Activated T-helper 1 cell treated with anti-CD3 and anti-CD28 coated beads, Interleukin-2, amount 50 U/mL, for 16 hours (primary cell): ENCODE measurements around the gene MTPN.

Experiments used
- DNase-seq, 2 donors: peaks; one replicate each; pipeline ENCODE4 v3.0.0-alpha.2; 2020; ENCODE audit warnings: low read depth in 1 of 2, low spot score in 1 of 2

Gene MTPN

DNA sequence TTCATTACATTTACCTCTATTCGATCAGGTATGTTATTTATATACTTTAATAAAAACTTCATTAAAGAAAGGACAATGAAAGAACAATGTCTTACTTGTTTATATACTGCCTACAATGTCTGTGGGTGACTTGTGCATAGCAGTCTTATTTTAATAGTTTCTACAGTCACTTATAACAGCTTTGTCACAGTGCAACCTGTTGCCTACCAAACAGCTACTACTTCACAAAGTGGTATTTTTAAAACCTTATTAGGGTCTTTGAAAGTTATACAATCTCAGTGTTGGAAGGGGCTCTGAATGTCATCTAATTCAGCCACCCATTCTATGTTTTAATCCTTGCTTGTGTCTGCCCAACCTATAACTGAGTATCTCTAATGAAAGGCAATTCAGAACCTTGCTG is 19.0 kb downstream of the MTPN start:
- no peak for DNase-seq

DNA sequence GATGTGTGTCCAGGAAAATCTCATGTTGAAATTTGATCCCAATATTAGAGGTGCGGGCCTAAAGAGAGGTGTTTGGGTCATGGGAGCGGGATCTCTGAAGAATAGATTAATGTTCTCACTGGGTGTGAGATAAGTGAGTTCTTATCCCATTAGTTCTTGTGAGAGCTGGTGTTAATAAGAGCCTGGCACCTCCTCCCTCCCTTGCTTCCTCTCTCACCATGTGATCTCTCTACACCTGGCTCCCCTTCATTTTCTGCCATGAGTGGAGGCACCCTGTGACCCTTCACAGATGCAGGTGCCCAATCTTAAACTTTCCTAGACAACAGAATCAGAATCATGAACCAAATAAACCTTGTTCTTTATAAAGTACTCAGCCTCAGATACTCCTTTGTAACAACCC is 19.5 kb downstream of the MTPN start:
- no peak for DNase-seq

DNA sequence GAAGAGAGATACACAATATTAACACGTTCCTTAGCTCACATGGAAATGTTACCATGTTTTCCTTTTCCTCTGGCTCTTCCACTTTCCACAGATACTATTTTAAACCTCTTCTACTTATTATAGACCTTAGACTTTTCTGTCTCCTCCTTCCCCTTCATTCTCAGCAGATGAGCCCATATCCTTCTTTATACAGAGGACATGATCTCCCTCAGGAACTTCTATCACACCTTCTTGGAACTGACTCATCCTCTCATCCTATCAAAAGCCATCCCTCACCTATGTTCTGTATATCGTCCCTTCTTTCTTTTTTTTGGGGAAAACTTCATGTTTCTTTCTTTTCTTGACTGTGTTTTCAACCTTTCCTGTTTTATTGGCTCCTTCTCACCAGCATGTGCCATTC is 20.8 kb downstream of the MTPN start:
- no peak for DNase-seq

DNA sequence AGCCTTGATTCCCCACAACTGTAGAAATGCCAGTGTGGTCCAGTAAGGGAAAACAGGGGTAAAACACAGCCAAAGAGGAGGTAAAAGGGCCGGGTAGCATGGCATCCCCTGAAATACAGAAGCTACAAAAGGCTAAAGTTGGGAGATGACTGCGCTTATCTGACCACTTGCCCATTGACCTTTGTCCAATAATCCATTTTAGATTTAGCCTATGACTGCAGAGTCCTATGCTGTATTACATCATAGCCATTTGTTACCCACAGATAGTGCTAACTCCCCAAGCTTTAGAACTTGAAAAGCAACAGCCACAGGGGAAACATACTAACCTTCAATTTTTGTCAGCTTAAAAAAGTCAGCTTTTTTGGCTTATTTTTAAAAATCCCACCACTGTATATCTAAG is 26.2 kb downstream of the MTPN start:
- no peak for DNase-seq

DNA sequence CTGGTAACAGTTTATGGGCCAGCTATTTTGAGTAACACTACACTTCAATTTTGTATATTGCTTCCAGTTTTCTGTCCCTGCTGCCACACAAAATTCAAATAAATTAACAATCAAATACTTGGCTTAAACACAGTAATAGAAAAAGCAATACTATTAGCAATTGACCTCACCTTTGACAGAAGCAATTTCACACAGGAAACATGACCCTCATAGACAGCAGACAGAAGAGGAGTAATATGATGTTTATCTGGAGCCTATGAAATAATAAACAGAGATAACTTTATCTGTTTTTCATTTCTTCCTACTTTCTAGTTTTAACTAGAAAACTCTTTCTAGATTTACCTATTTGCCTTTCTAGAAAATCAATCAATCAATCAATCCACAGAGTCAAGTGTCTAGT is 26.7 kb downstream of the MTPN start:
- DNase-seq: no peak

DNA sequence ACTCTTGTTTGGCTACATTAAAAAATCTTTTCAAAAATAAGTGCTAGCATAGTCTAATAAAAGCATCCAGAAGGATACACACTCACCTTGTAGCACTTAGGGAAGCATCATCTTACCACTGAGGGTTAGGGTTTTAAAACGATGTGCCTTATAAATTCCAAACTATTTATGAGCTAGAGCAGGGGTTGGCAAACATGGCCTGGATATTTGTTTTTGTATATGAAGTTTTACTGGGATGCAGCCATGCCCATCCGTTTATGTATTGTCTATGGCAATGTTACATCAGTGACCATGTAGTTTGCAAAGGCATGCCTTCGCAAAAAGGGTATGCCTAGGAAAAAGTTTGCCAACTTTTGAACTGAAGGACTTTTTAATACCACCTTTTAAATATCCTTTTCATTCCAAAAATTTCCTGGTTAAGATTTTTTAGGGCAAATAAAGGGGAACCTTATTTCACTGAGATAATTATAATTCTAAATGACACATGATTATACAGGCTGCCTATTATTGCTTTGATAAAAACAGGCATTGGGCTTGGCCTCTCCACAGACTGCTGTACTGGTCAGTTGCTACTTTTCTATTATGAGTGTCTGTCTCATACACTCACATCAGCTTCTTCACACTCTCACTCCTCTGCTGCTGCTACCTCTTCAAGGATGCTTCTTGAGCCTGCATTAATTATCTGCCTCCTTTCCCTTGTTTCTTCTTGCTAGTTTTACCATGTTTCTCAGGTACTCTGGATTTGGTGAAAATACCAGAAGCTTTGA is 30.7 kb downstream of the MTPN start:
- DNase-seq: no peak

DNA sequence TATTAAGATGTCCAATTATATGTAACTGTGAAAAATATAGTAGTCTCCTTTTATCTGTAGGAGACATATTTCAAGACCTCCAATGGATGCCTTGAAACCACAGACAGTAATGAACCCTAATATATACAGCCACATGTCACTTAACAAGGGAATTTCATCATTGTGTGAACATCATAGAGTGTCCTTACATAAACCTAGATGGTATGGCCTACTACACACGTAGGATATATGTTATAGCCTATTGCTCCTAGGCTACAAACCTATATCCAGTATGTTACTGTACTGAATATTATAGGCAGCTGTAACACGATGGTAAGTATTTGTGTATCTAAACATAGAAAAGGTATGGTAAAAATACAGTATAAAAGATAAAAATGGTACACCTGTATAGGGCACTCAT is 32.4 kb downstream of the MTPN start:
- DNase-seq: no peak

DNA sequence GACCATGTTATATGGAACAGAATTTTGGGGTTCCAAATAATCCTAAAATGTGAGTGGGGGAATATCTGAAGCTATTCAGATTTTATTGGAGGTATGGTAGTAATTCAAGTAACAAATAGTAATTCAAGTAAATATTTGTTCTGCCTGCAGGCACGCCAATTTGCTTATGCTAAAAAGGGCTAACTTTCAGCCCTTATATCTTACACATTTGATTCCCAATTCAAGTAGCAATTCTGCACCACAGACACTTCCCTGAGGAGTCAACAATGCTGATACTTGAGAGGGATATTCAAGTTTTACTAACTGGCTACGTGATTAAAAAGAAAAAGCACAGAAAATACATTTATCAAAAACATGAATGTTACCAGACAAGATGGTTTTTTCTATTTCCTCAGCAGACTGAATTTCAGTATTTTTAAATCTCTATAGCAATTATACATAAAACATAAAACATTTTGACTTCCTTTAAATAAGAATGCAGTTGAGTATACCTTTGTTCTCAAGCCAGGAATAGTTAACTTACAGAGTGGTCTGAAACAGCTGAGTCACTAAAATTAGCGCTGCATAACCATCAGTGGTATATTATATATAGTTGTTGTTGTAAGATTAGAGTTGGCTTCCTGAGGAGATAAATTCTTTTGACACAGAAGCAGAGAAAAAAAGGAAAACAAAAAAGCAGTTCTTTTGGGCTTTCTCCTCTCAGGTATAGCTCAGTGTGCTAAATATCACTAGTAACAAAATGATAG is 33.9 kb downstream of the MTPN start:
- no peak for DNase-seq

DNA sequence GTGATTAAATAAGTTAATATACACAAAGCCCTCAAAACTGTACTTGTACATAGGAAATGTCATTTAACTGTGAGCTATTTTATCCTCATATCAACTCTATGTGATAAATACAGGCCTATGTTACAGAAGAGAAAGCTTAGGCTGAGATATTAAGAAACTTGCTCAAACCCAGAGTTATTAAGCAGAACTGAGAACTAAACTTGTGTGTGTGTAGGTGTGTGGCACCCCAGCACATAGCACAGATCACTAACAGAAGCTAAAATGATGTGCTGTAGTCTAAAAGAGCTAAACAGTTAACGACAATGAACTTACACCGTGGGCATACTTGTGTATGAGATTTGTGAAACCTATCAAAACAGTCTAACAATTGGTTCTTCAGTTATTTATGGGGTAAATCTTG is 34.5 kb downstream of the MTPN start:
- no peak for DNase-seq

DNA sequence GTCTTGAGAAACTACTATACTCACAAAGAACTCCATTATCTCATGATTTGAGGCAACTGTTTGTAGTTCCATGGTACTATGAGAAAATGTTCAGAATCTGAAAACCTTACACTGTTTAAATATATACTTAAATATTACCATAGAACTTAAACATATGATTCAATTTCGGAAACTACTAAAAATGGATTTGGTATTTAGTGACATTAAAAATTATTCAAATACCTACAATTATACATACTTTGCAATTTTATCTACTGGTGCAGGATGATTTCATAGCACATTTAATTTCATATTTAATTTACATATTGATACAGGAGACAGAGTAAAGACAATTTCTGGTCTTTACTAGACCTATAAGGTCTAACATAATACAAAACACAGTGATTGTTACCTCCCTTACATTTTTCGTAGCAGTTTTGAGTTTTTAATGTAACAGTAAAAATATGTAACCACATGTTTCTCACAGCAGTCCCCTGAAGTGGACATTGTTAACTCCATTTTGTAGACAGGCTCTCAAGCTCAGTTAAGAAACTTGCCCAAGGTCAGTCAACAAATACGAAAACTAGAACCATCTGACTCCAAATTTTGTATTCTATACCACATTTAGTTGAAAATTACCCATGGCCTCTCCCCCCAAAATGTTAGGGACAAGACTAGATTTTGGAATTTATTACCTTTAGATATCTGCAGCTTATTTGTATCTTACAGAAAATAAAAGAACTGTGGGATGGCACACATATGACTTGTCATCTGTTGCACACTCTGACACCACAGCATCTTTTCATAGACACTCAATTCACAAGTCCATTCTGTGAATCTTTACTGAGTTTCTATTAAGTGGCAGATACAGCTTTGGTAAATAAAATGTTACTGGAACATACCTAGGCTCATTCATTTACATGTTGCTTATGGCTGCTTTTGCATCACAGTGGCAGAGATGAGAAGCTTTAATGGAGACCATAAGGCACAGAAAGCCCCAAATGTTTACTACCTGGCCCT is 36.8 kb downstream of the MTPN start:
- no peak for DNase-seq

DNA sequence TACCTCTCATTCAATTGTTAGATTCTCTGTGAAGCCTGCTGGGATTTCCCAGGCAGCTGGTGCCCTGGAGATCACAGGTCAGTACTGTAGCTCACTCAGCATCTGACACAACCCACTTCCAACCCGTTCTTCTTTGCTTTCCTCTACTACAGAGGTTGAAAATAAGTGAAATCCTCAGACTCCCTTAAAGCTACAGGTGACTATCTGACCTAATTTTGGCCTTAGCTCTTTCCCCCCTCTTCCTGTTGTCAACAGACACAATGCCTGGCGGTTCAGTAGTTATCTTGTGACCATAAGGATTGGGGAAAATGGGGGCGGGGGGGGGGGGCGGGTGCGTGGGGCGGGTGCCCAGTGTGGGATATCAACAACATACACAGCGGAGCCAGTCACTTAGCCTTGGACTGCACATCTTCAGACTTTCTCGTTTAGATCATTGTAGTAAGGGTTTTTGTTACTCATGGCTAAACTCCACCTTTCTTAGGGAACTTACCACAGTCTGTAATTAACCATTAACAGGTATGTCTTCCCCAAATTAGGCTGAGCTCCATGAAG is 37.8 kb downstream of the MTPN start:
- no peak for DNase-seq

DNA sequence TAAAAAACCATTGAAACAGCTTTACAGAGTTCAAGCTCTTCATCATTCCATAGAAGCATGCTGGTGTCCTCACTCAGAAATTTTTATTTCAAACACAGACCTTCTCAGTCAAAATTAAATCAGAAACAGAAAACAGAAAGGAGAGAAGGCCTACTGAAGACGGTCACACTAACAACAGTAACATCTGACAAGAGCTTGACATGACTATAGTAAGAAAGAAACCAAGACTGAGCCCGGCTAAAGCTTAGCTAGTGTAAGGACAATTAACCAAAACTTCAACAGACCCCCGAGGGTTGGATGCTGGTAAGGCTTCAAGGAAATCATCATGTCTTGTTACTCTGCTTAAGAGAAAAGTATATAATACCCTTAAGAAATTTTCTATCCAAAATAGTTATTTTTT is 38.6 kb downstream of the MTPN start:
- no peak for DNase-seq

DNA sequence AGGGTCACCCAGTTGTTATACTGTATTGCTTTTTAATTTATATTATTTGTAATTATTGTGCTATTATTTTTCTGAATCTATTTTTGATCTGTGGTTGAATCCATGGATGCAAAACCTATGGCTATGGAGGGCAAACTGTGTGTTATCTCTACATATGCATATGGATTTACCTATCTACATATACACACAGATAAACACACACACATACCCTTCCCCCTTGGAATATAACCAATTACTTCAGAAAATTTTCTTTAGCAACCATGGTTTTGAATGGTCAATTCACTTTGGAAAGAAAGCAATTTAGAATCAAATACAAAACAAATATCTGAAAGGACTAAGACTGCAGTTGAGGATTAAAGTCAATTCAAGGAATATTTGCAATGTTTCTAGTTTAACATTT is 39.1 kb downstream of the MTPN start:
- DNase-seq: no peak

DNA sequence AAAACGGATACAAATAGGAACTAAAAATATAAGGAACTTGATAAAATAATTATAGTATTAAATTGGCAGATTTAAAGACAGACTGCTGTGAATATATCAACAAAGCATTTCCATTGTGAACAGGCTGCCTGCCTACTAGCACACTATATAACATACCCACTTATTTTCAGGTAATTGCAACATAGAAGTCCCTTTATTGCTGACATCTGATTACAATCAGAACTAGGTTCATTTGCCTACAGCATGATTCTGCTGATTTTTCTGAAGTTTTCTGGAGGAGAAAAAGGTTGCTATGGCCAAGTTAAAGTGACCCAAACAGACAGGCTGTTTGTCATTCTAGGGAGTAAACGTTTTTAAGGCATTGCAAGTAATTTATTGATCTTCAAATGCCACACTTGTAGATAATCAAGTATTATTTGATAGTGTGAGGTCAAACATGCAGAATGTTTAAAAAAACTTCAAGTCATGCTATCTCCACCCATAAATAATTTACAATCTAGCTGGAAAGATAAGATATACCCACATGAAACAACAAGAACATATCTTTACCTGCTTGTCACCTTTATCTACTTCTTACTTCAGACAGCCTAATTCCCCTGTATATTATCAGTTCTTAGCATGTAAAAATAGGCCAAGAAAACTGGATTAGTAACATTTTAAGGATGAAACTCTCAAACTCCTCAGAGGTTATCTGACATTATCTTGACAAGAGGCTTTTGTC is 40.5 kb downstream of the MTPN start:
- no peak for DNase-seq

DNA sequence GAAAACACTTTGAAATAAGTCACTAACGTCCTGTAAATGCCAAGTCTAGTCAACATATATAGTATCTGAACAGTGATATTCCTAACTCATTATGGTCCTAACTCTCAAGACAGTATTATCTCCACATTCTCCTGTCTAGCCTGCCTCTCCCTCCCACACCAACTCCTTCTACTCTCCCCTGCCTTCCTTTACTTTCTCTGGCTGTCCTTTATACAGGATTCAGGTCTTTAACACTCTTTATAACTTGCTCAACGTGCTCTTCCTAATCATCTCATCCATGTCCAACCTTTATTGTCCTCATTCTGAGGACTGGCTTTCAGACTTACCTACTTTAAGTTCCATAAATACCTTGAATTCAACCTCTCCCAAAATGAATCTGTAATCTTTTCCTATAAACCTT is 42.5 kb downstream of the MTPN start:
- no peak for DNase-seq

DNA sequence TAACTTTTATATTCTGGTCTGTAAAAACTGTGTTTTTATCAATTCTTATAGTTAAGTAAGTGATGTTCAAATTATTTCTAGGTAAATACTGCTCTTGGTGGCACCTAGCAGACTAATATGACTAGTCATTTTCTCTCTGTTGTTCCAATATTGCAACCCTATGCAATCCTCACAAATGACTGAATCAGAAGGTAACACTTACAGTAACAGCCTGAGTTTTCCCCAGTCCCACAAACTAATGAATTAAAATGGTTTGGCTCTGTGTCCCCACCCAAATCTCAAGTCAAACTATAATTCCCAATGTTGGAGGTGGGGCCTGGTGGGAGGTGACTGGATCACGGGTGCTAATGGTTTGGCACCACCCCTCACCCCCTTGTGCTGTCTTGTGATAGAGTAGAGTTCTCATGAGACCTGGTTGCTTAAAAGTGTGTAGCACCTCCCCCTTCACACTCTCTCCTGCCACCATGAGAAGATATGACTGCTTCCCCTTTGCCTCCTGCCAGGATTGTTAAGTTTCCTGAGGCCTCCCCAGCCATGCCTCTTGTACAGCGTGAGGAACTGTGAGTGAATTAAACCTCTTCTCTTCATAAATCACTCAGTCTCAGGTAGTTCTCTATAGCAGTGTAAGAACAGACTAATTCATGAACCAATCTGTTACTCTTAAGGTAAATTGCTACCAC is 43.5 kb downstream of the MTPN start:
- DNase-seq: no peak

DNA sequence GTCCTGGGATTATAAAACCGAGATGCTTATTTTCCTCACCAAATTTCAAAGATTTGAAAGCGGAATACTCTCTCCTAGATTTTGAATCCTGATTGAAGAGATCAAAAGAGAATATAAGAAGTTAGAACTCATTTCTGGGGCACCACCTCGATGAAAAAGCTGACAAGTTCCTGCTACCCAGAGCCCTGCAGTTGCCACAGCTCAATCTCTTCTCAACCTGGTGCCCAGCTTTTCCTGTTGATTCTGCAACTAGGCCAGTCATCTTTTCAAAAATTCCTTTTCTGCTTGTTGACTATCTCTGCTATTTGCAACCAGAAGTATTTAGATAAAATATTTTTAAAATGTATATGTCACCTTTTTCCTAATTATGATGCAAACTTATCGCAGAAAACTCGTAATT is 45.0 kb downstream of the MTPN start:
- no peak for DNase-seq

DNA sequence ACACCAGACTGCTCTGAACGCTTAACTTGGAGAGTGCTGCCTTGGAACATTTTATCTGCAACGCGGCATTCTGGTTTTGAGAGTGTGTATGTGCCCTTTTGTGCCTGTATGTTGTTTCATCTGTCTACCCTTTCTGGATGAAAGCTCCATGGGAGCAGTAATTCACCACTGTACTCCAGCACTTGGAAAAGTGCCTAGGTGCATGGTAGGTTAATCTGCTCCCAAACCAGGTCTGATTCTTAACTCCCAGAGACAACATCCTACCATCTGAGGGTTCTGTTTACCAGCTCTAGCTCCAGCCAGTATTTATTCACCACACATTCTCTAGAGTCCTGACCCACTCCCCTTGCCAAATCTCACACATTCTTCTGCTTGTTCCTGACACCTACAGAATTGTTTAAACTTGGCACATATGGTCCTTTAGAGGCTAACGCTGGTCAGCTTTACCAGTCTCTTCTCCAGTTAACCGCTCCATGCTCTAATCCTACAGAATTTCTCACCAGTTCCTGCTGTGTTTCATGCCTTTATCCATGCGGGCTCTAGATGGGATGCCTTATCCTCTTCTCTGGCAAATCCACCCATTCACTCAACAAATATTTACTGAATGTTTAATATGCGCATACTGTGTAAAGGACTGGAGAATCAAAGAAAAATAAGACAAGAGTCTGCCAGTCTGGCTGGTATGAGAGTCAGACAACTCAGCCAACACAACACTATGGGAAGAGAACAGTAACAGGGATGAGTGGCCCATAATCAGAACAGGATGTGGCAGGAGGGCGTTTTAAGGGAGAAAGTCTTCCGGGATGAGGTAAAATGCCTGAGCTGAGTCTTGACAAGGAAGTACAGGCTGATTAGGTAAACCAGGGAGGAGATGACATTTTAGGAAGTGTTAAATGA is 46.3 kb downstream of the MTPN start:
- DNase-seq: no peak

DNA sequence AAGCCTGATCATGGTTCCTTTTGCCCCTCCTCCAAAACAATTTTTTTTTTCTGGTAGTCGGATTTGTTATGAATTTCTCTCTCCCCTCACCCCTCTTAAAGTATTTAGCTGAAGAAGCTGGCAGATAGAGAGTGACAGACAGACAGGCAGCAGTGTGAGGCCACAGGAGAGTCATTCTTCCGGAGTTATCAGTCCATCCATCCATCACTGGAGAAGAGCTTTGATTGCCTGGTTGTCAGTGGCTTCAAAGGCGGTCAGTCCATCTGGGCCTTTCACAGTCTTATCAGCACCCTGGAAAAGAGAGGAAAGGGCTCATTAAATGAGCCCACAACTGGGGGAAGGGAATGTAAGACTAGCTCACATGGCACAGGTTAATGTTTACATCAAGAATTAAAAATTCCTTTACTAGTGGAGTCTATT is 47.4 kb downstream of the MTPN start:
- DNase-seq: no peak
